HEK293 (cell line): Measurements from ENCODE around the gene TTYH1.

Experiments used
- CTCF ChIA-PET: fragments of 350-600 bp; formaldehyde crosslinking; extraction: SDS; loops from one replicate; lab custom pipeline; 2021; ENCODE audit warnings: antibody characterized with exemption; lab: Yijun Ruan, JAX
- POLR2A ChIA-PET: fragments of 300-600 bp; formaldehyde crosslinking; extraction: SDS; loops from one replicate; lab custom pipeline; 2020; ENCODE audit warnings: antibody characterized with exemption, inconsistent platforms; lab: Yijun Ruan, JAX
- H3K27ac ChIP-seq: fragments of 200-500 bp; sonication (Bioruptor generic); 2 replicates; pipeline ENCODE4 v1.5.1; 2014; ENCODE audit warnings: low read depth, low read length, control low read depth, inconsistent platforms; ENCODE audit errors: extremely low read depth
- H3K36me3 ChIP-seq, 2 experiments: fragments of 200-500 bp in 1 of 2; sonication (Bioruptor generic) in 1 of 2; 1 replicate in 1 of 2; 2 replicates in 1 of 2; pipeline ENCODE4 v1.5.1; 2014 to 2017; ENCODE audit warnings: inconsistent platforms in 2 of 2, low read length in 2 of 2; ENCODE audit not compliant: control insufficient read depth in 2 of 2, insufficient read depth in 1 of 2
- H3K4me1 ChIP-seq: fragments of 200-500 bp; sonication (Bioruptor generic); 2 replicates; pipeline ENCODE4 v1.5.1; 2014; ENCODE audit warnings: mild to moderate bottlenecking, low read length, inconsistent platforms; ENCODE audit not compliant: control insufficient read depth, insufficient read depth
- H3K4me3 ChIP-seq: 2 replicates; pipeline ENCODE4 v1.5.1; 2011; ENCODE audit warnings: low read depth, mild to moderate bottlenecking, control low read depth, low read length, moderate library complexity
- H3K9me3 ChIP-seq: fragments of 200-500 bp; sonication (Bioruptor generic); 2 replicates; pipeline ENCODE4 v1.5.1; 2014; ENCODE audit warnings: low read depth, low read length, inconsistent platforms; ENCODE audit not compliant: control insufficient read depth, insufficient read depth
- EGR2 ChIP-seq: fragments of 450-650 bp; formaldehyde crosslinking; IDR thresholded peaks from 2 replicates; pipeline ENCODE4 v1.5.1; 2016; ENCODE audit warnings: low read depth, missing biosample characterization, missing genetic modification characterization
- HIC1 ChIP-seq: fragments of 450-650 bp; formaldehyde crosslinking; IDR thresholded peaks from 2 replicates; pipeline ENCODE4 v1.5.1; 2016; ENCODE audit warnings: missing biosample characterization, missing genetic modification characterization
- KLF10 ChIP-seq: fragments of 450-650 bp; IDR thresholded peaks from 2 replicates; pipeline ENCODE4 v1.5.1; 2018; ENCODE audit warnings: missing biosample characterization, mild to moderate bottlenecking, missing genetic modification characterization
- ZNF211 ChIP-seq: fragments of 450-650 bp; formaldehyde crosslinking; IDR thresholded peaks from 2 replicates; pipeline ENCODE4 v1.5.1; 2016; ENCODE audit warnings: low read depth, missing biosample characterization, missing genetic modification characterization
- ZNF704 ChIP-seq: fragments of 450-650 bp; formaldehyde crosslinking; IDR thresholded peaks from 2 replicates; pipeline ENCODE4 v1.5.1; 2016; ENCODE audit warnings: missing biosample characterization, missing genetic modification characterization
- ZNF785 ChIP-seq: fragments of 450-650 bp; formaldehyde crosslinking; IDR thresholded peaks from 2 replicates; pipeline ENCODE4 v1.5.1; 2016; ENCODE audit warnings: missing biosample characterization, missing genetic modification characterization
- ZNF843 ChIP-seq: fragments of 450-650 bp; formaldehyde crosslinking; IDR thresholded peaks from 2 replicates; pipeline ENCODE4 v1.5.1; 2016; ENCODE audit warnings: missing biosample characterization, missing genetic modification characterization
- TF ChIP-seq, protein P1 (sequence below): fragments of 450-650 bp; formaldehyde crosslinking; IDR thresholded peaks from 2 replicates; pipeline ENCODE4 v1.5.1; 2016; ENCODE audit warnings: missing biosample characterization, missing genetic modification characterization, borderline replicate concordance
- TF ChIP-seq, protein P2 (sequence below): fragments of 450-650 bp; formaldehyde crosslinking; IDR thresholded peaks from 2 replicates; pipeline ENCODE4 v1.5.1; 2016; ENCODE audit warnings: missing biosample characterization, missing genetic modification characterization

Gene TTYH1

GRCh38 chr19:54455786-54456422 lies 40.6 kb downstream of the TTYH1 start (continued):
- TF ChIP-seq, protein P1, sequence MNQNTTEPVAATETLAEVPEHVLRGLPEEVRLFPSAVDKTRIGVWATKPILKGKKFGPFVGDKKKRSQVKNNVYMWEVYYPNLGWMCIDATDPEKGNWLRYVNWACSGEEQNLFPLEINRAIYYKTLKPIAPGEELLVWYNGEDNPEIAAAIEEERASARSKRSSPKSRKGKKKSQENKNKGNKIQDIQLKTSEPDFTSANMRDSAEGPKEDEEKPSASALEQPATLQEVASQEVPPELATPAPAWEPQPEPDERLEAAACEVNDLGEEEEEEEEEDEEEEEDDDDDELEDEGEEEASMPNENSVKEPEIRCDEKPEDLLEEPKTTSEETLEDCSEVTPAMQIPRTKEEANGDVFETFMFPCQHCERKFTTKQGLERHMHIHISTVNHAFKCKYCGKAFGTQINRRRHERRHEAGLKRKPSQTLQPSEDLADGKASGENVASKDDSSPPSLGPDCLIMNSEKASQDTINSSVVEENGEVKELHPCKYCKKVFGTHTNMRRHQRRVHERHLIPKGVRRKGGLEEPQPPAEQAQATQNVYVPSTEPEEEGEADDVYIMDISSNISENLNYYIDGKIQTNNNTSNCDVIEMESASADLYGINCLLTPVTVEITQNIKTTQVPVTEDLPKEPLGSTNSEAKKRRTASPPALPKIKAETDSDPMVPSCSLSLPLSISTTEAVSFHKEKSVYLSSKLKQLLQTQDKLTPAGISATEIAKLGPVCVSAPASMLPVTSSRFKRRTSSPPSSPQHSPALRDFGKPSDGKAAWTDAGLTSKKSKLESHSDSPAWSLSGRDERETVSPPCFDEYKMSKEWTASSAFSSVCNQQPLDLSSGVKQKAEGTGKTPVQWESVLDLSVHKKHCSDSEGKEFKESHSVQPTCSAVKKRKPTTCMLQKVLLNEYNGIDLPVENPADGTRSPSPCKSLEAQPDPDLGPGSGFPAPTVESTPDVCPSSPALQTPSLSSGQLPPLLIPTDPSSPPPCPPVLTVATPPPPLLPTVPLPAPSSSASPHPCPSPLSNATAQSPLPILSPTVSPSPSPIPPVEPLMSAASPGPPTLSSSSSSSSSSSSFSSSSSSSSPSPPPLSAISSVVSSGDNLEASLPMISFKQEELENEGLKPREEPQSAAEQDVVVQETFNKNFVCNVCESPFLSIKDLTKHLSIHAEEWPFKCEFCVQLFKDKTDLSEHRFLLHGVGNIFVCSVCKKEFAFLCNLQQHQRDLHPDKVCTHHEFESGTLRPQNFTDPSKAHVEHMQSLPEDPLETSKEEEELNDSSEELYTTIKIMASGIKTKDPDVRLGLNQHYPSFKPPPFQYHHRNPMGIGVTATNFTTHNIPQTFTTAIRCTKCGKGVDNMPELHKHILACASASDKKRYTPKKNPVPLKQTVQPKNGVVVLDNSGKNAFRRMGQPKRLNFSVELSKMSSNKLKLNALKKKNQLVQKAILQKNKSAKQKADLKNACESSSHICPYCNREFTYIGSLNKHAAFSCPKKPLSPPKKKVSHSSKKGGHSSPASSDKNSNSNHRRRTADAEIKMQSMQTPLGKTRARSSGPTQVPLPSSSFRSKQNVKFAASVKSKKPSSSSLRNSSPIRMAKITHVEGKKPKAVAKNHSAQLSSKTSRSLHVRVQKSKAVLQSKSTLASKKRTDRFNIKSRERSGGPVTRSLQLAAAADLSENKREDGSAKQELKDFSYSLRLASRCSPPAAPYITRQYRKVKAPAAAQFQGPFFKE = no peak
- peak; percentile 45; the same call in 1 of the 2 replicates for TF ChIP-seq EGR2
- TF ChIP-seq ZNF785 = no peak
- TF ChIP-seq ZNF843 (tag by site-specific recombination) = no peak
- no peak for TF ChIP-seq ZNF704 (tag by site-specific recombination)

GRCh38 chr19:54456423-54457373 lies 41.4 kb downstream of the TTYH1 start:
- Histone ChIP-seq H3K9me3 (no peaks in the 10 kb centered on the region), H3K4me1 (peaks cover 4% of the 10 kb centered on the region; the same call in 1 of the 2 replicates), H3K4me3 (no peak overlapping the region), H3K27ac (no peak overlapping the region), H3K36me3 (peaks cover 44 to 98% of the 10 kb centered on the region in 2 experiments)
- CTCF ChIA-PET = interaction anchor here (0.8 kb wide), 1 partner anchor 961 kb away, joined by 3 read pairs; no protein-coding TSS in a partner anchor
- TF ChIP-seq ZNF211 (tag by site-specific recombination) = no peak
- TF ChIP-seq HIC1 (tag by site-specific recombination) = 0 out of 2 replicates have a peak, but pooled peaks have one; percentile 22
- POLR2A ChIA-PET = interaction anchor here (6.8 kb wide), 1 partner anchor 7 kb away, joined by 64 read pairs; the partner anchor contains the start of gene LENG8

DNA sequence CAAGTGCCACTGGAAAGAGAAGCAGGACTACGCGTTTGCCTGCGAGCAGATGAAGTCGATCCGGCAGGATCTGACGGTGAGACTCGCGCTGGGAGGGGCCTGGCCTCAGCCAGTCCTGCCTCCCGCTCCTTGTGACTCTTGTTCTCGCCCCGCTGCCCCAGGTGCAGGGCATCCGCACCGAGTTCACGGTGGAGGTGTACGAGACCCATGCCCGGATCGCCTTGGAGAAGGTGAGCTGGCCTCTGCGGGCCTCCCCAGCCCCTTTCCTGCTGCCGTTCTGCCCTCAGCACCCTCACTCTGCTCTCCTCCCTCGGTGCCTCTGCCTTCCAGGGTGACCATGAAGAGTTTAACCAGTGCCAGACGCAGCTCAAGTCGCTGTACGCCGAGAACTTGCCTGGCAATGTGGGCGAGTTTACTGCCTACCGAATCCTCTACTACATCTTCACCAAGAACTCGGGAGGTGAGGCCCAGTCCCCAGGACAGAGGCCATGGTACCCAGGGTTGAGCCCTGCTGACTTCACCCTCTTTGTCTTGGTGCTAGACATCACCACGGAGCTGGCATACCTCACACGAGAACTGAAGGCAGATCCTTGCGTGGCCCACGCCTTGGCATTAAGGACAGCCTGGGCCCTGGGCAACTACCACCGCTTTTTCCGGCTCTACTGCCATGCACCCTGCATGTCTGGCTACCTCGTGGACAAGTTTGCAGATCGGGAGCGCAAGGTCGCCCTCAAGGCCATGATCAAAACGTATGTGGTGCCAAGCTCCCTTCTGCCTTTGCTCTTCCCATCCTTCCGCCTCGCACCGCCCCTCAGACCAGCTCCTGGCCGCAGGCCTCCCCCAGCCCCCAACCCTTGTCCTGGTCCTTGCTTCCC lies 42.7 kb downstream of the TTYH1 start:
- H3K27ac ChIP-seq = no peak overlapping the region
- H3K9me3 ChIP-seq = no peaks in the 10 kb centered on the region
- ChIA-PET POLR2A (interaction anchor here (0.9 to 6.8 kb wide), 2 partner anchors 9 to 20 kb away, joined by 3 to 64 read pairs; partner anchors contain the start of gene LENG8), CTCF (interaction anchor here (0.8 to 1.4 kb wide), 2 partner anchors 18 to 960 kb away, joined by 3 read pairs; no protein-coding TSS in a partner anchor)
- H3K4me3 ChIP-seq = no peak overlapping the region
- H3K4me1 ChIP-seq = peaks cover 3% of the 10 kb centered on the region; the same call in 1 of the 2 replicates
- TF ChIP-seq, protein P2, sequence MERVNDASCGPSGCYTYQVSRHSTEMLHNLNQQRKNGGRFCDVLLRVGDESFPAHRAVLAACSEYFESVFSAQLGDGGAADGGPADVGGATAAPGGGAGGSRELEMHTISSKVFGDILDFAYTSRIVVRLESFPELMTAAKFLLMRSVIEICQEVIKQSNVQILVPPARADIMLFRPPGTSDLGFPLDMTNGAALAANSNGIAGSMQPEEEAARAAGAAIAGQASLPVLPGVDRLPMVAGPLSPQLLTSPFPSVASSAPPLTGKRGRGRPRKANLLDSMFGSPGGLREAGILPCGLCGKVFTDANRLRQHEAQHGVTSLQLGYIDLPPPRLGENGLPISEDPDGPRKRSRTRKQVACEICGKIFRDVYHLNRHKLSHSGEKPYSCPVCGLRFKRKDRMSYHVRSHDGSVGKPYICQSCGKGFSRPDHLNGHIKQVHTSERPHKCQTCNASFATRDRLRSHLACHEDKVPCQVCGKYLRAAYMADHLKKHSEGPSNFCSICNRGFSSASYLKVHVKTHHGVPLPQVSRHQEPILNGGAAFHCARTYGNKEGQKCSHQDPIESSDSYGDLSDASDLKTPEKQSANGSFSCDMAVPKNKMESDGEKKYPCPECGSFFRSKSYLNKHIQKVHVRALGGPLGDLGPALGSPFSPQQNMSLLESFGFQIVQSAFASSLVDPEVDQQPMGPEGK (tag by site-specific recombination) = 0 out of 2 replicates have a peak, but pooled peaks have one; percentile 15
- TF ChIP-seq KLF10 = no peak
- peaks cover 36 to 93% of the 10 kb centered on the region in 2 experiments for H3K36me3 ChIP-seq
